ENCODE data around the gene FAIM2.

GRCh38 chr12:49881415-49882247, 22.1 kb downstream of the FAIM2 start:
- TF ChIP-seq CTCF (IDR thresholded peaks at IDR 0.05) (no peak), SIN3A (IDR thresholded peaks at IDR 0.05; ENCODE audit: borderline replicate concordance, insufficient read depth, low read depth, low read length) (no peak), POLR2AphosphoS5 (IDR thresholded peaks at IDR 0.05; ENCODE audit: low read depth, low read length) (no peak), TCF7L2 (IDR thresholded peaks at IDR 0.05; ENCODE audit: low read depth, low read length) (no peak), REST (IDR thresholded peaks at IDR 0.05; ENCODE audit: insufficient read depth in 1 of 2, low read depth in 2 of 2, low read length in 1 of 2) (no peak)

Data from Panc1 (cell line).